Ovary (tissue), 9 donors: ENCODE data around the gene MRPS31. TPM values are rescaled to one million over a fixed set of nuclear protein-coding genes. Genes with fewer than 3 reads are reported as not detected.

ENCODE experiments used
- DNase-seq, 5 donors: peaks; one replicate each; pipeline ENCODE4 v3.0.0-alpha.2; 2019 to 2020
- H3K27ac ChIP-seq, 2 donors: fragments of 200-600 bp; one replicate each; pipeline versions ENCODE4 v1.5.1 to v1.8.0; 2019 to 2022
- H3K27me3 ChIP-seq: fragments of 200-600 bp; one replicate; pipeline ENCODE4 v1.8.0; 2022
- H3K36me3 ChIP-seq: fragments of 200-600 bp; sonication (generic); one replicate; pipeline ENCODE4 v1.5.1; 2019
- H3K4me1 ChIP-seq: one replicate; pipeline ENCODE4 v1.8.1; 2013; ENCODE audit warnings: mild to moderate bottlenecking, moderate library complexity; ENCODE audit not compliant: insufficient read depth
- H3K4me3 ChIP-seq: fragments of 200-600 bp; sonication (generic); one replicate; pipeline ENCODE4 v1.5.1; 2017
- H3K9me3 ChIP-seq, 2 donors: fragments of 200-600 bp in 1 of 2; sonication (generic) in 1 of 2; one replicate each; pipeline versions ENCODE4 v1.5.1 to v1.8.1; 2013 to 2019; ENCODE audit warnings: mild to moderate bottlenecking in 1 of 2, moderate library complexity in 1 of 2
- CTCF ChIP-seq, 3 donors: fragments of 450-650 bp in 2 of 3; fragments of 200-600 bp in 1 of 3; IDR thresholded peaks; one replicate each; pipeline versions ENCODE4 v1.5.1 to v1.8.0; 2016 to 2022; ENCODE audit warnings: antibody characterized with exemption in 3 of 3, mild to moderate bottlenecking in 1 of 3
- EP300 ChIP-seq: sonication (generic); formaldehyde crosslinking; IDR thresholded peaks from one replicate; pipeline ENCODE4 v1.6.1; 2017; ENCODE audit warnings: antibody characterized with exemption
- POLR2A ChIP-seq: fragments of 450-650 bp; IDR thresholded peaks from one replicate; pipeline ENCODE4 v1.6.1; 2017; ENCODE audit warnings: antibody characterized with exemption, mild to moderate bottlenecking, moderate library complexity
- WGBS, 3 donors: extraction: QIAGEN DNeasy Blood & Tissue Kit in 1 of 3; methylation state at CpG; one replicate each; pipeline versions ENCODE4 v1.1.5 to v1.1.7; 2013 to 2017; 5-methylcytosine and 5-hydroxymethylcytosine counted together
- intact Hi-C, 4 donors: fragments of 100-400 bp; cut with DNase I; formaldehyde crosslinking; loops; one replicate each; pipeline versions ENCODE4 v1.11.0 to v1.15.1; 2022 to 2023
- polyA plus RNA-seq, 2 donors: library from polyadenylated mRNA; stranded (reverse); fragments of 200-250 nt in 1 of 2; fragments of 350-450 nt in 1 of 2; fragmentation: Illumina TruSeq in 1 of 2; extraction: RNeasy Lipid Tissue Mini Kit (QIAGEN cat#74804) in 1 of 2; gene quantifications; one replicate each; pipeline ENCODE4 v1.2.3, GENCODE V29; 2013 to 2014
- total RNA-seq, 7 donors: library from RNA; depleted of rRNA in 2 of 7; stranded (reverse); fragments of >200 nt in 2 of 7; fragmentation: NEBNext Ultra II Directional in 3 of 7; extraction: Animal tissue kit (Norgen Biotek cat#: 25700) in 3 of 7; gene quantifications; one replicate each; pipeline versions ENCODE4 v1.1.0 to v1.2.4, GENCODE V29; 2016 to 2023
- donor health status: DM: no; HTN: no; CAD: no; lungs with moderate emphysema.
- donor health status: DM: no; HTN: no; CAD: no.
- donor health status: Bipolar disorder and iron deficiency.
- donor health status: DM: yes; HTN: yes; CAD: no.
- donor health status: DM: no; HTN: no; CAD: no.
- donor health status: DM: yes; HTN: yes; CAD: no.

MRPS31 gene
- total and polyA plus RNA-seq, 9 donors: 17.2 to 27.1 (median 21.1) TPM

GRCh38 chr13:40798380-40798779 is 27.4 kb upstream of the MRPS31 start:
- H3K27me3 ChIP-seq: no peaks in the 10 kb centered on the region
- no peak for DNase-seq
- WGBS, 3 donors: 89 to 92% (median 90%) methylated on average over 9 of the region's 9 CpGs
- H3K27ac ChIP-seq: no peak overlapping the region
- TF ChIP-seq CTCF (IDR thresholded peaks at IDR 0.05): no peak
- TF ChIP-seq POLR2A: no peak
- TF ChIP-seq EP300: no peak
- no peak overlapping the region for H3K4me3 ChIP-seq
- intact Hi-C loops: no loop called here
- no peaks in the 10 kb centered on the region for H3K4me1 ChIP-seq
- no peaks in the 10 kb centered on the region for H3K9me3 ChIP-seq
- no peaks in the 10 kb centered on the region for H3K36me3 ChIP-seq

DNA sequence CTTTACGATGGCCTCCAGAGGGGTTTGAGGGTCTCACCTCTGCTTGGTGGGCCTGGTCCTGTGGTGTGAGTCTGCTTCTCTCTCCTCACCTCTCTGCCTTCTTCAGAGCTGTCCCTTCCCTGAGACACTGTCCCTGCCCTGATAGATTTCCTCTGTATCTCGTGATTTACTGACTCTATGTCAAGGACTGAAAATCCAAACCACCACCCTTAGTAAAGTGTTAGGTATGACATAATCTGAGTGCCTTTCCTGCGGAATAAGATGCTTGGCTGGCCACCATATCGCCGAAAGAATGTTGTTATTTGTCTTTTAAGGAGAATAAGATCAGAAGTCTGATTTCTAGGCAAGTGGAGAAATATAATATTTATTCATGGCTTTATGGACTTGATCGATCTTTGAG is 25.7 kb upstream of the MRPS31 start:
- no peak overlapping the region for H3K27ac ChIP-seq
- intact Hi-C loops: no loop called here
- H3K4me3 ChIP-seq: no peak overlapping the region
- TF ChIP-seq POLR2A (no peak), CTCF (IDR thresholded peaks at IDR 0.05) (no peak), EP300 (no peak)
- no peaks in the 10 kb centered on the region for H3K27me3 ChIP-seq
- DNase-seq: no peak
- 90 to 92% (median 91%) methylated on average over 6 of the region's 6 CpGs for WGBS, 3 donors
- no peaks in the 10 kb centered on the region for H3K4me1 ChIP-seq
- H3K36me3 ChIP-seq: no peaks in the 10 kb centered on the region
- H3K9me3 ChIP-seq: no peaks in the 10 kb centered on the region

GRCh38 chr13:40794414-40795368 is 23.7 kb upstream of the MRPS31 start:
- H3K9me3 ChIP-seq: no peaks in the 10 kb centered on the region
- TF ChIP-seq EP300 (no peak), POLR2A (no peak), CTCF (IDR thresholded peaks at IDR 0.05) (no peak)
- no peaks in the 10 kb centered on the region for H3K27me3 ChIP-seq
- H3K4me3 ChIP-seq: no peak overlapping the region
- no peaks in the 10 kb centered on the region for H3K36me3 ChIP-seq
- no peak overlapping the region for H3K27ac ChIP-seq
- H3K4me1 ChIP-seq: no peaks in the 10 kb centered on the region
- intact Hi-C loops: no loop called here
- DNase-seq: no peak
- 93 to 95% (median 94%) methylated on average over 13 of the region's 13 CpGs for WGBS, 3 donors

- Histone ChIP-seq H3K27ac (no peak overlapping the region), H3K4me3 (no peak overlapping the region), H3K4me1 (no peaks in the 10 kb centered on the region), H3K36me3 (no peaks in the 10 kb centered on the region), H3K27me3 (no peaks in the 10 kb centered on the region), H3K9me3 (no peaks in the 10 kb centered on the region)
- WGBS, 3 donors: 93 to 97% (median 96%) methylated on average over 3 of the region's 3 CpGs
- DNase-seq: no peak
- intact Hi-C loops: no loop called here
- TF ChIP-seq POLR2A: no peak
- TF ChIP-seq EP300: no peak
- TF ChIP-seq CTCF (IDR thresholded peaks at IDR 0.05): no peak
These were observed 22.3 kb upstream of the MRPS31 start for GRCh38 chr13:40793339-40793738.
